DOHH2 (cell line): ENCODE data around the gene KAZALD1.

Experiments
- CTCF ChIP-seq: fragments of 200-600 bp; sonication (generic); IDR thresholded peaks from one replicate; pipeline ENCODE4 v1.5.1; 2014; ENCODE audit warnings: antibody characterized with exemption, mild to moderate bottlenecking, low read depth, low read length; ENCODE audit not compliant: poor library complexity, severe bottlenecking
- EZH2phosphoT487 ChIP-seq: fragments of 200-600 bp; sonication (generic); IDR thresholded peaks from 2 replicates; pipeline ENCODE4 v1.6.1; 2017; ENCODE audit warnings: borderline replicate concordance, mild to moderate bottlenecking, antibody characterized with exemption, low read length, moderate library complexity, mixed read lengths

GRCh38 chr10:101076630-101077029 is 14.8 kb downstream of the KAZALD1 start:
- no peak for TF ChIP-seq EZH2phosphoT487
- no peak for TF ChIP-seq CTCF
